ENCODE results near the gene ASCL3.

- TF ChIP-seq CTCF (IDR thresholded peaks at IDR 0.05) (no peak), POLR2A (IDR thresholded peaks at IDR 0.05) (no peak), EP300 (IDR thresholded peaks at IDR 0.05) (no peak), POLR2AphosphoS5 (IDR thresholded peaks at IDR 0.05) (no peak)
Observed at GRCh38 chr11:8971196-8971923, 28.5 kb upstream of the ASCL3 start.

All from upper lobe of left lung (tissue), 4 donors.